T47D (cell line): ENCODE data around the gene PNLIPRP1.
A peak's percentile ranks its signal among the peaks of the same experiment; 100 is the strongest.

Experiments used
- DNase-seq, 2 experiments: peaks; one replicate each; pipeline versions ENCODE4 v3.0.0 to v3.0.0-alpha.2; 2011 to 2012; ENCODE audit warnings: low read depth in 1 of 2, low spot score in 1 of 2
- JUND ChIP-seq: IDR thresholded peaks from 2 replicates; pipeline ENCODE4 v1.6.1; 2012; ENCODE audit warnings: low read depth
- in situ Hi-C: cut with HindIII; loops from 2 replicates; pipeline ENCODE4 v1.10.0; 2016; ENCODE audit warnings: low sequenced_read_pairs, low pct_unique_long_range_greater_than_20kb

Gene PNLIPRP1

GRCh38 chr10:116626815-116627214 lies 36.1 kb downstream of the PNLIPRP1 start:
- no peak for TF ChIP-seq JUND
- no peak for DNase-seq
- in situ Hi-C loops = no loop called here

GRCh38 chr10:116627386-116627933 lies 36.7 kb downstream of the PNLIPRP1 start:
- DNase-seq = peak; percentile 51 to 53
- in situ Hi-C loops = no loop called here
- no peak for TF ChIP-seq JUND

DNA sequence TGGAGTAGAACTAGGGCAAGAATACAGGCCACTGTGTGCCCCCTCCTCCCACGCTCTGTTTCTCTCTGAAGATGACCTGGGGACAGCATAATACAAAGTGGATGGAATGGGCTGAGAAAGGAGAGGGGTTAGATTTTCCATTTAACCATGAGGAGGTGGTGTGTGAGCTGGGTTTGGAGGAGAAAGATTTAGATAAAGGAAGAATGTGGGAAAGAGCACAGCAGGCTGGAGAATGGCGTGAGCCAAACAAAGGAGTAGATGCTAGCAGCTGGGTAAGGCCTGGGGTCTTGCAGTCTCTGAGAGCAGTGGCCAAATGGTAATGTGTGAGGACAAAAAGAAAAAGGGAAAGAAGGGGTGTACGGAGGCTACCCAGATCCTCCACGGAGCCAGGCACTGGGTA lies 38.6 kb downstream of the PNLIPRP1 start:
- TF ChIP-seq JUND = no peak
- DNase-seq = no peak
- in situ Hi-C loops = no loop called here

DNA sequence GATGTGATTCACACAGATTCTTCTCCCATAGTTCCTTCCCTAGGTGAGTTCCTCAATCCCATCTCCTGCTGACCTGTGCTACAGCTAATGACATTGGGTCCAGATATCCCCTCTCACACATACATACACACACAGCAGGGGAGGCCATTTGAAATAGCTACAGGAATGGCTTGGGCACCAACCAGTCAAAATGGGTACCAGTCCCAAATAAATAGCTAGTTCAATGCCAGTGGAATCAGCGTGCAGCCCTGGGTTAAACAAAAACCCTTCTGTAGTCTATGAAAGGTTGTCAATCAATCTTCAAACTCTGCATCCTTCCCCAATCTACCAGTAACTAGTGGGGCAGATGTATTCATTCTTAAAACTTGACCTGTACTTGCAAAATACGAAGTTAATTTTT lies 39.3 kb downstream of the PNLIPRP1 start:
- no peak for TF ChIP-seq JUND
- no peak for DNase-seq
- in situ Hi-C loops = no loop called here

- in situ Hi-C loops = no loop called here
- TF ChIP-seq JUND = no peak
- DNase-seq = no peak
Measured at GRCh38 chr10:116631871-116632295, 41.1 kb downstream of the PNLIPRP1 start.

DNA sequence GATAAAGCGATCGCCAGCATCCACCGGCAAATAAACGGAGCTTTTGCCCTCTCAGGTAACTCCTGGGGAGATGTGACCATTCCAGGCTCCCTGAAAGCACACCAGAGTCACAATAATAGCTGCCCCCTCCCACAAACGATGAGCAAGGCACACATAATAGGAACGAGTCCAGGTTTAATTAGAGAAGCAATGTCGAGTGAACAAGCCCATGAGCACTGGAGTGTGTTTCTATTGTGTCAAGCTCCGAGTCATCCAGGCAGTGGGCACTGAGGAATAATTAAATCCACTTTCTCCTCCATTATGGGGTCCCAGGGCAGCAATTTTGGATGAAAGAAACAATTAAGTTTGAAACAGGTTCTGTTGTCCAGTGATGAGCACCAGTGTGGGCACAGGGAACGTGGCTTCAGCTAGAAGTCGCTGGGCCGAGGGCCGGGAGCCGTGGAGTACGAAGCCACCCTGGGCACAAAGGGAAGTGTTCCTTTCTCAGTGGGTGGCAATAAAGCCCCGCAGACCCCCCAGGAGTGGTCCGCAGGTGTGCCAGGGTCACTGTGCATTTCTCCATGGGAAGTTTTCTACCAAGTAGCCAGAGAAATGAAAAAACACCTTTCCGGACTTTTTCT lies 41.9 kb downstream of the PNLIPRP1 start:
- DNase-seq = no peak
- TF ChIP-seq JUND = no peak
- in situ Hi-C loops = no loop called here

DNA sequence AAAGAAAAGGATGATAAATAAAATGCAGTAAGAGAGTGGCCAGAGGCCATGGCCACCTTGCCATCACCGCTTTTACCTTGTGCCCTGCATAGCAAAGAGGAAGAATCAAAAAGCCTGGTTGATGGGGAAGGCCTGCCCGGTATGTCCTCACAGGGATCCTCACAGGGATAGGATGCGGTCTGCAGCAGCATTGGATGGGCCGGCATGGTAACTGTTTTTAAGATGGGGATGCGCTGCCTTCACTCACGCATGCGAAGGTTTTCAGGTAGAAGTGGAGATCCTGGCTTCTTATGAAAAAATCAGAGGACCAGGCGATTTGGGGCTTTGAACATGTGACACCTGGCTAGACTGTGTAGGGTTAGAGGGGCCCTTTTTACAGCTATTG lies 42.4 kb downstream of the PNLIPRP1 start:
- TF ChIP-seq JUND = no peak
- DNase-seq = no peak
- in situ Hi-C loops = no loop called here

DNA sequence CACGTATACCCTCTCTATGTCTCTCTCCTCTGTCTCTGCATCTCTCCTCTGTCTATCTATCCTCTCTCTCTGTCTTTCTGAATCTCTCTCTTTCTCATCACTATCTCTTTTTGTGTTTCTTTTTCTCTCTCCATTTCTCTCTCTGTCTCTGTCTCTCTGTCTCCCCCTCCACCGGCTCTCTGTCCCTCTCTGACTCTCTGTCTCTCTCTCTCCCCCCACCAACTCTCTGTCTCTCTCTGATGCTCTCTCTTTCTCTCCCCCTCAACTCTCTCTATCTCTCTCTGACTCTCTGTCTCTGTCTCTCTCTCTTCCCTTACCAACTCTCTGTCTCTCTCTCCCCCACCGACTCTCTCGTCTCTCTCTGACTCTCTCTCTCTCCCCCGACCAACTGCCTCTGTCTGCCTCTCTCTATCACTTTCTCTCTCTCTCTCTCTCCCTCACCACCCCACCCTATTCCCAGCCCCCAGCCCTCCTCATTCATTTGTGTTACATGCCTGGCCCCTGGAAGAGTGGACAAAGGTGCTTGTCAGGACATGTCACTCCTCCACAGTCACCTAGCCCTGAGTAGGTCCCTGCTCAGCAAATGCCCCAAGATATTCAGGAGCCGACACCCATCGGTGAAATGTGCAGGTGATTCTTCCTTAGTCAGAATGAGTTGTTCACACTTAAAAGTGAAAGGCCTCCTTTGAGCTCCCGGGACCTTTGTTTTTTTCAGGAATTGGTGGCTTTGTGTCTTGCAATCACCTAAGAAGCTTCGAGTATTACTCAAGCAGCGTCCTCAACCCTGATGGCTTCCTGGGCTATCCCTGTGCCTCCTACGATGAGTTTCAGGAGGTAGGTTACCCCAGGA lies 43.6 kb downstream of the PNLIPRP1 start:
- no peak for TF ChIP-seq JUND

DNA sequence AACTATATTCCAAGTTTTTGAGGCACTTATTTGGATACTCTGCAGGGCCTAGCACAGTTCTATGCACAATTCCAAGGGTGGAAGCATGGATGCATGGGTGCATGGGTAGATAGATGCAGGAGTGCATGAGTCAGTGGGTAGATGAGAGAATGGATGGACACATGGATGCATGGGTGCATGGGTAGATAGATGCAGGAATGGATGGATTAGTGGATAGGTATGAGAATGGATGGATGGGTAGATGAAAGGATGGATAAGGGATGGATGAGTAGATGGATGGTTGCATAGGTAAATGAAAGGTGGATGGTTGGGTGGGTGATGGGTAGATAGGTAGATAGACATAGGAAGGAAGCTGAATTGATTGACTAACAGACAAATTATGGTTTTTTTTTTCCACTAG lies 45.6 kb downstream of the PNLIPRP1 start:
- no peak for DNase-seq
- in situ Hi-C loops = no loop called here
- no peak for TF ChIP-seq JUND

More for the DNA sequence above, 43.6 kb downstream of the PNLIPRP1 start:
- no peak for DNase-seq
- in situ Hi-C loops = no loop called here

DNA sequence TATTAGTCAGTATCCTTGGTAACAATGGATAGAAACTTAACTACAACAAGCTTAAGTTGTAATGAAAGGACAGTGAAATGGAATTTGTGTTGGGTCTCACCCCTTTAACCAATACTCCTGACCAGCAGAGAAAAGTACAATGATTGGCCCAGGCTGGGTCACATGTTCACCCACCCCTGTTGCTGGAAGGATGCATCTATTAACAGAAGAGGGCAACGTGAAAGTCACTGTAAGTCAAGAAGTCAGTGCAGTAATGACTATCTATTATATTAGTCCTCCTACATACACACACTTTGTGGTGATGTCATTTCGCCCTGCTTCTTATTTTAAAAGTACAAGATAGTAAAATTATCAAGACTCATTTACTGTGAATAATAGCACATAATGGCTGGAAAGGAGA lies 46.2 kb downstream of the PNLIPRP1 start:
- no peak for DNase-seq
- TF ChIP-seq JUND = no peak
- in situ Hi-C loops = no loop called here

DNA sequence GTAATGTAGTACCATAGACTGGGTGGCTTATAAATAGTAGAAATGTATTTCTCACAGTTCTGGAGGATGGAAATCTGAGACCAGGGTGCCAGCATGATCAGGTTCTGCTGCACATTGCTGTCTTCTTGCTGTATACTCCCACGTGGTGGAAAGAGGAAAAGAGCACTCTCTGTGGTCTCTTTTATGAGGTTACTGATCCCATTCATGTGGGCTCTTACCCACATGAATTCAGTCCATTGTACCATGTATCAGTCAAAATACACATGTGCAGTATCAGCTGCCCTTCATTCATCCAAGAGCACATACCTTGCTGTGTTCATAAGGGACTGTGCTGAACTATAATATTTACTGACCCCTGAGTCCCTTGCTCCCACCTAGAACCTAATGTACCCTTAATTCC lies 47.1 kb downstream of the PNLIPRP1 start:
- in situ Hi-C loops = no loop called here
- TF ChIP-seq JUND = no peak
- no peak for DNase-seq

DNA sequence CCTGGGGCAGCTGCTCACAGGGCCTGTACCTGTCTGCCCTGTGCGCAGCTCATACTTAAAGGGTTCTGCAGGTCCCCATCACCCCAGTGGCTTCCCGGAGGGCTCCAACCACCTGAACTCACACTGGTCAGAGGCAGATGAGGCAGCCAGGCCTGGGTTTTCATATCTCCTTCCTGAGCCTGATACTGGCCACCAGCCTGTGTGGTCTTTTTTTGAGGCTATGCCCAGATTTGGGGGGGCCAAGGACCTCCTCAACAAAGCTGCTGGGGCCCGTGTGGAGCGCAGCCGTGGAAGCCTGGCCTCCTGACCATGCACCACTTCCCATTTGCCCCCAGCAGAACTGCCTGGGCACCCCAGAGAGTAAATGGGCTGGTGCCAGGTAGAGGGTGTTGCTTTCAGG lies 55.7 kb downstream of the PNLIPRP1 start:
- TF ChIP-seq JUND = no peak
- in situ Hi-C loops = no loop called here

GRCh38 chr10:116648903-116649302 lies 58.1 kb downstream of the PNLIPRP1 start:
- in situ Hi-C loops = no loop called here
- TF ChIP-seq JUND = no peak
- DNase-seq = no peak

More for the DNA sequence above, 55.7 kb downstream of the PNLIPRP1 start:
- no peak for DNase-seq
